Measurements from ENCODE around the gene SNX9.

SNX9 gene

GRCh38 chr6:157812425-157813171 lies 10.4 kb upstream of the SNX9 start:
- H3K4me1 Mint-ChIP-seq = peaks cover 39% of the 10 kb centered on the region
- peak overlapping the region; percentile 42 for H3K27ac Mint-ChIP-seq

GRCh38 chr6:157813191-157813590 lies 9.9 kb upstream of the SNX9 start:
- Mint-ChIP-seq H3K27ac (peak overlapping the region; percentile 42), H3K27me3 (no peaks in the 10 kb centered on the region), H3K4me3 (no peak overlapping the region), H3K36me3 (peaks cover 4% of the 10 kb centered on the region), H3K9me3 (peaks cover 9% of the 10 kb centered on the region), H3K4me1 (peaks cover 39% of the 10 kb centered on the region)
- ATAC-seq = no peak

More at GRCh38 chr6:157812425-157813171, 10.4 kb upstream of the SNX9 start:
- no peaks in the 10 kb centered on the region for H3K27me3 Mint-ChIP-seq
- H3K9me3 Mint-ChIP-seq = peaks cover 9% of the 10 kb centered on the region
- H3K4me3 Mint-ChIP-seq = no peak overlapping the region
- peaks cover 4% of the 10 kb centered on the region for H3K36me3 Mint-ChIP-seq
- no peak for ATAC-seq

GRCh38 chr6:157813750-157814455 lies 9.1 kb upstream of the SNX9 start:
- peak overlapping the region; percentile 42 for H3K27ac Mint-ChIP-seq

GRCh38 chr6:157814883-157815282 lies 8.2 kb upstream of the SNX9 start:
- Mint-ChIP-seq H3K4me1 (peaks cover 39% of the 10 kb centered on the region), H3K4me3 (peak overlapping the region; percentile 1), H3K36me3 (no peaks in the 10 kb centered on the region), H3K27me3 (no peaks in the 10 kb centered on the region), H3K9me3 (no peaks in the 10 kb centered on the region), H3K27ac (peak overlapping the region; percentile 48)
- ATAC-seq = peak; percentile 70

More at GRCh38 chr6:157813750-157814455, 9.1 kb upstream of the SNX9 start:
- H3K27me3 Mint-ChIP-seq = no peaks in the 10 kb centered on the region
- peaks cover 4% of the 10 kb centered on the region for H3K9me3 Mint-ChIP-seq
- H3K4me3 Mint-ChIP-seq = no peak overlapping the region
- H3K36me3 Mint-ChIP-seq = no peaks in the 10 kb centered on the region
- H3K4me1 Mint-ChIP-seq = peaks cover 39% of the 10 kb centered on the region
- no peak for ATAC-seq

GRCh38 chr6:157821342-157822033 lies 1.6 kb upstream of the SNX9 start:
- no peak overlapping the region for H3K4me3 Mint-ChIP-seq
- peaks cover 10% of the 10 kb centered on the region for H3K36me3 Mint-ChIP-seq
- H3K27me3 Mint-ChIP-seq = no peaks in the 10 kb centered on the region
- peak overlapping the region; percentile 98 for H3K27ac Mint-ChIP-seq
- no peaks in the 10 kb centered on the region for H3K9me3 Mint-ChIP-seq
- H3K4me1 Mint-ChIP-seq = peaks cover 39% of the 10 kb centered on the region
- ATAC-seq = no peak

- Mint-ChIP-seq H3K4me3 (peak overlapping the region; percentile 87), H3K27me3 (no peaks in the 10 kb centered on the region), H3K9me3 (no peaks in the 10 kb centered on the region), H3K4me1 (peaks cover 37% of the 10 kb centered on the region), H3K27ac (peak overlapping the region; percentile 98), H3K36me3 (peaks cover 10% of the 10 kb centered on the region)
- peak; percentile 3 for ATAC-seq
Observed at GRCh38 chr6:157822245-157823000, 623 bp upstream of the SNX9 start.

GRCh38 chr6:157823528-157824370 lies 703 bp downstream of the SNX9 start:
- H3K27ac Mint-ChIP-seq = peak overlapping the region; percentile 98
- peak overlapping the region; percentile 92 for H3K4me3 Mint-ChIP-seq
- peak; percentile 79 for ATAC-seq
- no peaks in the 10 kb centered on the region for H3K27me3 Mint-ChIP-seq
- H3K9me3 Mint-ChIP-seq = no peaks in the 10 kb centered on the region
- H3K4me1 Mint-ChIP-seq = peaks cover 41% of the 10 kb centered on the region
- H3K36me3 Mint-ChIP-seq = peaks cover 14% of the 10 kb centered on the region

- Mint-ChIP-seq H3K36me3 (peaks cover 21% of the 10 kb centered on the region), H3K4me3 (peak overlapping the region; percentile 92), H3K4me1 (peaks cover 54% of the 10 kb centered on the region), H3K27ac (peak overlapping the region; percentile 98), H3K9me3 (no peaks in the 10 kb centered on the region), H3K27me3 (no peaks in the 10 kb centered on the region)
- no peak for ATAC-seq
Observed at GRCh38 chr6:157825243-157825904, 2.3 kb downstream of the SNX9 start.

GRCh38 chr6:157830354-157831017 lies 7.4 kb downstream of the SNX9 start:
- H3K4me1 Mint-ChIP-seq = peaks cover 55% of the 10 kb centered on the region
- peak overlapping the region; percentile 30 for H3K4me3 Mint-ChIP-seq
- H3K36me3 Mint-ChIP-seq = peaks cover 38% of the 10 kb centered on the region
- no peaks in the 10 kb centered on the region for H3K27me3 Mint-ChIP-seq
- H3K9me3 Mint-ChIP-seq = peaks cover 2% of the 10 kb centered on the region
- ATAC-seq = peak; percentile 84
- H3K27ac Mint-ChIP-seq = peak overlapping the region; percentile 90

- H3K9me3 Mint-ChIP-seq = peaks cover 4% of the 10 kb centered on the region
- H3K27ac Mint-ChIP-seq = peak overlapping the region; percentile 90
- peaks cover 39% of the 10 kb centered on the region for H3K36me3 Mint-ChIP-seq
- no peaks in the 10 kb centered on the region for H3K27me3 Mint-ChIP-seq
- ATAC-seq = no peak
- H3K4me3 Mint-ChIP-seq = peak overlapping the region; percentile 2
- peaks cover 57% of the 10 kb centered on the region for H3K4me1 Mint-ChIP-seq
Observed at GRCh38 chr6:157831018-157831369, 7.9 kb downstream of the SNX9 start.

- Mint-ChIP-seq H3K4me3 (peak overlapping the region; percentile 50), H3K27ac (peak overlapping the region; percentile 90), H3K9me3 (peaks cover 4% of the 10 kb centered on the region), H3K36me3 (peaks cover 46% of the 10 kb centered on the region), H3K4me1 (peaks cover 63% of the 10 kb centered on the region), H3K27me3 (no peaks in the 10 kb centered on the region)
- ATAC-seq = no peak
Observed at GRCh38 chr6:157831424-157832249, 8.6 kb downstream of the SNX9 start.

- Mint-ChIP-seq H3K36me3 (peaks cover 54% of the 10 kb centered on the region), H3K4me1 (peaks cover 65% of the 10 kb centered on the region), H3K4me3 (no peak overlapping the region), H3K9me3 (peaks cover 4% of the 10 kb centered on the region), H3K27ac (peak overlapping the region; percentile 90), H3K27me3 (no peaks in the 10 kb centered on the region)
- ATAC-seq = no peak
Observed at GRCh38 chr6:157832250-157832967, 9.4 kb downstream of the SNX9 start.
